ENCODE data around the gene PHPT1. TPM values are rescaled to one million over a fixed set of nuclear protein-coding genes. Genes with fewer than 3 reads are reported as not detected.

The PHPT1 gene
- total and polyA plus RNA-seq, 12 donors = 310 to 650 (median 336) TPM

DNA sequence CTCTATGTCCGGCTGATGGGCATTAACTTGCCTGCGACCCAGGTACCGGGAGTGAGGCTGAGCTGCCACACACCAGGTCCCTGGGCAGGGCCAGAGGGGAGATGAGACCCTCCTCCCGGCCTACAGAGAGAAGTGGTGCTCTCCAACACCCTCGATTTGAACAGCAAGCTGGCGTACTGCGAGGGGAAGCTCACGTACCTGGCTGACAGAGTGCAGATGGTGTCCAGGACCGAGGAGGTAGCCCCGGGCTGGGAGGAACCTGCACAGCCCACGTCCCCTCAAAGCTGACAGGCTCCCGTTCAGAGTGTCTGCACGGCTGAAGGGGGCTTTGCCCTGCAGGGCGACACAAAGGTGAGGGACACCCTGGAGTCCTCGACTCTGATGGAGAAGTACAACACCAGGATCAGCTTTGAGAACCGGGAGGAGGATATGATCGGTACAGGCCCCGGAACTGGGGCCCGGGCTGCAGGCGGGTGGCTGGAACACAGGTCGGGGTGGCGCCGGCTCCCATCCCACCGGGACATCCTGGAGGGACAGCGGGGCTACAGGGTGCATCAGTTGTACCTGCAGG, 42.5 kb upstream of the PHPT1 start:
- Histone ChIP-seq H3K9me3 (no peaks in the 10 kb centered on the region), H3K27ac (peak overlapping the region in 9 of 10 donors; percentile 91 to 95 (median 93)), H3K27me3 (peaks cover 0 to 9% (median 8%) of the 10 kb centered on the region in 7 donors), H3K36me3 (peaks cover 0 to 22% (median 0%) of the 10 kb centered on the region in 9 donors), H3K4me1 (peaks cover 0 to 45% (median 35%) of the 10 kb centered on the region in 9 donors), H3K4me3 (peak overlapping the region; percentile 79 to 100 (median 96))
- ATAC-seq = peak in 5 of 8 donors; percentile 1 to 30 (median 12)
- intact Hi-C loops (cut with DNase I) = loop anchor here in 2 of 10 donors (5.0 kb wide), 1 partner anchor 36 kb away; the partner anchor contains the start of gene AJM1 (in 2 of the 2)
- TF ChIP-seq, protein P1, sequence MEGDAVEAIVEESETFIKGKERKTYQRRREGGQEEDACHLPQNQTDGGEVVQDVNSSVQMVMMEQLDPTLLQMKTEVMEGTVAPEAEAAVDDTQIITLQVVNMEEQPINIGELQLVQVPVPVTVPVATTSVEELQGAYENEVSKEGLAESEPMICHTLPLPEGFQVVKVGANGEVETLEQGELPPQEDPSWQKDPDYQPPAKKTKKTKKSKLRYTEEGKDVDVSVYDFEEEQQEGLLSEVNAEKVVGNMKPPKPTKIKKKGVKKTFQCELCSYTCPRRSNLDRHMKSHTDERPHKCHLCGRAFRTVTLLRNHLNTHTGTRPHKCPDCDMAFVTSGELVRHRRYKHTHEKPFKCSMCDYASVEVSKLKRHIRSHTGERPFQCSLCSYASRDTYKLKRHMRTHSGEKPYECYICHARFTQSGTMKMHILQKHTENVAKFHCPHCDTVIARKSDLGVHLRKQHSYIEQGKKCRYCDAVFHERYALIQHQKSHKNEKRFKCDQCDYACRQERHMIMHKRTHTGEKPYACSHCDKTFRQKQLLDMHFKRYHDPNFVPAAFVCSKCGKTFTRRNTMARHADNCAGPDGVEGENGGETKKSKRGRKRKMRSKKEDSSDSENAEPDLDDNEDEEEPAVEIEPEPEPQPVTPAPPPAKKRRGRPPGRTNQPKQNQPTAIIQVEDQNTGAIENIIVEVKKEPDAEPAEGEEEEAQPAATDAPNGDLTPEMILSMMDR (IDR thresholded peaks at IDR 0.05) = no peak
- WGBS, 2 donors = 70 to 73% methylated on average over 25 of the region's 25 CpGs
- no peak for DNase-seq

GRCh38 chr9:136807281-136808074, 41.7 kb upstream of the PHPT1 start, which contains the start of gene RABL6:
Gene RABL6, plus strand, starts transcription at chr9:136807948. Its CDS starts 249 bp downstream, at chr9:136808197.
- no peaks in the 10 kb centered on the region for H3K9me3 ChIP-seq
- peak within 1 kb of the TSS; percentile 42 to 95 (median 92) for H3K27ac ChIP-seq
- intact Hi-C loops (cut with DNase I) = loop anchor here in 2 of 10 donors (5.0 kb wide), 1 partner anchor 35 kb away; the partner anchor contains the start of gene AJM1 (in 2 of the 2)
- peaks cover 0 to 43% (median 35%) of the 10 kb centered on the region in 9 donors for H3K4me1 ChIP-seq
- peak; percentile 84 to 95 (median 89) for ATAC-seq
- H3K27me3 ChIP-seq = peaks cover 0 to 1% (median under 1%) of the 10 kb centered on the region in 7 donors
- TF ChIP-seq, protein P1 (IDR thresholded peaks at IDR 0.05) = no peak
- peaks cover 0 to 29% (median under 1%) of the 10 kb centered on the region in 9 donors for H3K36me3 ChIP-seq
- H3K4me3 ChIP-seq = peak within 1 kb of the TSS; percentile 79 to 100 (median 96)
- 1% methylated on average over 68 to 96 of the region's 96 CpGs for WGBS, 2 donors
- DNase-seq = peak; percentile 74 to 85

GRCh38 chr9:136808075-136808805, 41.0 kb upstream of the PHPT1 start:
- Histone ChIP-seq H3K9me3 (no peaks in the 10 kb centered on the region), H3K4me3 (peak overlapping the region; percentile 67 to 100 (median 96)), H3K27me3 (no peaks in the 10 kb centered on the region), H3K27ac (peak overlapping the region; percentile 42 to 95 (median 92)), H3K36me3 (peaks cover 0 to 34% (median 3%) of the 10 kb centered on the region in 9 donors), H3K4me1 (peaks cover 0 to 43% (median 35%) of the 10 kb centered on the region in 9 donors)
- DNase-seq (no peak), ATAC-seq (peak in 4 of 8 donors; percentile 1 to 29 (median 9))
- intact Hi-C loops (cut with DNase I) = loop anchor here in 2 of 10 donors (5.0 kb wide), 1 partner anchor 34 kb away; the partner anchor contains the start of gene AJM1 (in 2 of the 2)
- TF ChIP-seq, protein P1 (IDR thresholded peaks at IDR 0.05) = no peak
- whole genome bisulfite sequencing, 2 donors = 0 to 1% methylated on average over 68 to 93 of the region's 93 CpGs

Data from heart right ventricle (tissue), 16 donors.